Endothelial cell of umbilical vein (primary cell): ENCODE results near the gene CTIF. TPM values are rescaled to one million over a fixed set of nuclear protein-coding genes. Genes with fewer than 3 reads are reported as not detected.

Experiments
- BruUV-seq: library from RNA; stranded (reverse); fragments of 400-500 nt; replicated peaks from 2 replicates; lab custom pipeline; 2021; lab: Mats Ljungman, UMichigan
- CTCF ChIA-PET: fragments of 300-600, 350-600 bp; sonication (Branson Sonifier 250); formaldehyde crosslinking; loops from one replicate; lab custom pipeline; 2021; ENCODE audit warnings: antibody characterized with exemption, inconsistent platforms; lab: Charles Lee
- POLR2A ChIA-PET: fragments of 300-600, 350-600 bp; sonication (Branson Sonifier 250); formaldehyde crosslinking; loops from one replicate; lab custom pipeline; 2021; ENCODE audit warnings: antibody characterized with exemption, inconsistent platforms; lab: Charles Lee
- DNase-seq: peaks from one replicate; pipeline ENCODE4 v3.0.0-alpha.2; 2011; ENCODE audit warnings: low read depth, low spot score
- FAIRE-seq: peaks from 2 replicates; lab custom pipeline; 2011; peaks lifted over from hg19 to GRCh38; lab: Jason Lieb, UNC
- H2AFZ ChIP-seq: 2 replicates; pipeline ENCODE4 v1.6.0; 2012; ENCODE audit warnings: low read depth, low read length, control low read depth, inconsistent platforms
- H3K27ac ChIP-seq: 2 replicates; pipeline ENCODE4 v1.5.1; 2011; ENCODE audit warnings: low read depth, mild to moderate bottlenecking, control low read depth, low read length, moderate library complexity; ENCODE audit not compliant: insufficient read depth
- H3K27me3 ChIP-seq, 2 experiments: 2 replicates each; pipeline versions ENCODE4 v1.6.0 to v1.6.1; 2011; ENCODE audit warnings: low read length in 2 of 2, mixed read lengths in 1 of 2; ENCODE audit not compliant: control insufficient read depth in 2 of 2, insufficient read depth in 2 of 2
- H3K36me3 ChIP-seq, 2 experiments: 2 replicates in 1 of 2; 3 replicates in 1 of 2; pipeline ENCODE4 v1.5.1; 2011; ENCODE audit warnings: low read length in 2 of 2, mild to moderate bottlenecking in 1 of 2, moderate library complexity in 1 of 2; ENCODE audit not compliant: control insufficient read depth in 2 of 2, insufficient read depth in 2 of 2; ENCODE audit errors: extremely low read depth in 1 of 2
- H3K4me1 ChIP-seq: 3 replicates; pipeline ENCODE4 v1.5.1; 2011; ENCODE audit warnings: mild to moderate bottlenecking, low read length; ENCODE audit not compliant: control insufficient read depth, insufficient read depth; ENCODE audit errors: extremely low read depth
- H3K4me2 ChIP-seq: 2 replicates; pipeline ENCODE4 v1.6.1; 2011; ENCODE audit warnings: low read length, control low read depth, mixed read lengths; ENCODE audit not compliant: insufficient read depth
- H3K4me3 ChIP-seq, 3 experiments: fragments of 200-600 bp in 1 of 3; sonication (generic), shearing (Covaris generic) in 1 of 3; replicated peaks in 1 of 3; 2 replicates each; pipeline ENCODE4 v1.5.1; 2011 to 2016; ENCODE audit warnings: control low read depth in 3 of 3, low read length in 3 of 3, mild to moderate bottlenecking in 2 of 3, inconsistent platforms in 1 of 3, low read depth in 1 of 3, moderate library complexity in 1 of 3; ENCODE audit not compliant: insufficient read depth in 1 of 3
- H3K79me2 ChIP-seq: 2 replicates; pipeline ENCODE4 v1.6.0; 2012; ENCODE audit warnings: low read length, inconsistent platforms; ENCODE audit not compliant: control insufficient read depth, insufficient read depth
- H3K9ac ChIP-seq: replicated peaks from 2 replicates; pipeline ENCODE3; 2011; ENCODE audit warnings: low read length, control low read depth; ENCODE audit not compliant: insufficient read depth; ENCODE audit errors: extremely low read depth
- H3K9me1 ChIP-seq: replicated peaks from 3 replicates; pipeline ENCODE4 v1.6.0; 2011; ENCODE audit warnings: mild to moderate bottlenecking, low read length; ENCODE audit not compliant: control insufficient read depth, insufficient read depth; ENCODE audit errors: extremely low read depth
- H3K9me3 ChIP-seq: replicated peaks from 2 replicates; pipeline ENCODE4 v1.5.1; 2012; ENCODE audit warnings: low read length, inconsistent platforms; ENCODE audit not compliant: control insufficient read depth, insufficient read depth
- H4K20me1 ChIP-seq: replicated peaks from 2 replicates; pipeline ENCODE3; 2011; ENCODE audit warnings: mild to moderate bottlenecking, low read length; ENCODE audit not compliant: control insufficient read depth, insufficient read depth; ENCODE audit errors: extremely low read depth
- EZH2 ChIP-seq: IDR thresholded peaks from 2 replicates; pipeline ENCODE4 v1.6.1; 2012; ENCODE audit warnings: borderline replicate concordance, low read depth, mild to moderate bottlenecking, moderate library complexity, low read length, inconsistent platforms; ENCODE audit not compliant: severe bottlenecking
- FOS ChIP-seq: IDR thresholded peaks from 2 replicates; pipeline ENCODE4 v1.6.1; 2011; ENCODE audit warnings: mild to moderate bottlenecking, low read length, moderate library complexity, borderline replicate concordance; ENCODE audit not compliant: insufficient read depth
- GATA2 ChIP-seq: IDR thresholded peaks from 2 replicates; pipeline ENCODE4 v1.7.0; 2011; ENCODE audit warnings: low read depth, mild to moderate bottlenecking, moderate library complexity, mixed read lengths, low read length; ENCODE audit not compliant: insufficient read length, insufficient read depth
- MYC ChIP-seq: IDR thresholded peaks from one replicate; pipeline ENCODE4 v1.6.1; 2011; ENCODE audit warnings: mild to moderate bottlenecking, low read depth, low read length
- POLR2A ChIP-seq: IDR thresholded peaks from 2 replicates; pipeline ENCODE4 v1.6.1; 2012; ENCODE audit warnings: low read depth, mild to moderate bottlenecking, control low read depth, low read length
- POLR2AphosphoS5 ChIP-seq: IDR thresholded peaks from 2 replicates; pipeline ENCODE4 v1.6.1; 2012; ENCODE audit warnings: low read depth, mild to moderate bottlenecking, control low read depth, low read length, moderate library complexity; ENCODE audit not compliant: insufficient read depth
- dilution Hi-C: fragments of 300-500 bp; cut with MboI; formaldehyde crosslinking; loops from one replicate; pipeline ENCODE4 v1.15.0; 2019; ENCODE audit warnings: low sequenced_read_pairs; ENCODE audit not compliant: extremely low pct_ligation_motif_present
- intact Hi-C: fragments of 100-400 bp; cut with micrococcal nuclease; formaldehyde crosslinking; loops from one replicate; pipeline ENCODE4 v1.10.0; 2022
- polyA plus RNA-seq, 4 experiments: library from polyadenylated mRNA; depleted of rRNA in 3 of 4; stranded (reverse) in 3 of 4; unstranded in 1 of 4; fragments of >200 nt; gene quantifications; 2 replicates each; pipeline versions ENCODE4 v1.2.1 to v1.2.3, GENCODE V29; 2011 to 2012; ENCODE audit warnings: missing spikeins in 1 of 4
- total RNA-seq: library from RNA; stranded (reverse); gene quantifications from 2 replicates; pipeline ENCODE4 v1.2.3, GENCODE V29; 2021
- TF ChIP-seq, protein P1 (sequence below), 2 donors: IDR thresholded peaks; 1 replicate in 1 of 2; 2 replicates in 1 of 2; pipeline ENCODE4 v1.5.1; 2011; ENCODE audit warnings: low read length in 2 of 2, mild to moderate bottlenecking in 2 of 2, moderate library complexity in 2 of 2, control low read depth in 1 of 2, inconsistent platforms in 1 of 2, low read depth in 1 of 2; ENCODE audit not compliant: insufficient read depth in 1 of 2; ENCODE audit errors: extremely low read depth in 1 of 2

The CTIF gene
- total and polyA plus RNA-seq, 2 donors (not counting 3 experiments of a cell fraction or from before 2014, with no cell fraction given) = 20.9 to 57.7 TPM

DNA sequence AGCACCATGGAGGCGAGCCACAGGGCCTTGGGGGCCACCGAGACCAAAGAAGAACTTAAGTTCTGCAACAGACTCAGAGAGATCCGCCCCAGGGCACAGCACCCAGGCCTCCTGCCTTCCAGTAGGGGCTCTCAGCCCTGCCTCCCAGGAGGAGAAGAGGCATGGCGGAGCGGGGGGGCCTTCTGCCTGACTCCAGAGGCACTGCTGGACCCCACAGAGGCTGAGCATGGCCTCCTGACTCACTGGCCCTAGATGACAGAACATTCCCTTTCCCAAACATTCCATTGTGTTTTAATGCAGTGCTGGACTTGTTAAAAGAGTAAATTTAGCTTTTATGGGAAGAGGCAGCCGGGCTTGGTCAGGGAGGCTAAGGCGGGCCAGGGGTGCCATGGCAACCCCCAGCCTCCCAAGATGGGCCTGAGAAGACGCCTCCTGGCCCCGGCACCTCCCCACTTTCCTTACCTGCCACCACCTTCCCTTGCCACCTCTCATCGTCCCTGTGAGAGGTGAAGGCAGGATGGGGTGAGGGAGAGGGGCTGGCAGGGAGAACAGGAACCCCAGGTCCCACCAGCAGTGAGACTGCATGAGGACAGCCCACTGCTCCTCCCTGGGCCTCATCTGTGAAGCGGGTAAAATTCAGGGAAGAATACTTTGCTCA is 346.6 kb downstream of the CTIF start:
- ChIA-PET POLR2A (no interaction called here), CTCF (no interaction called here)
- DNase-seq = no peak
- H3K4me1 ChIP-seq = peaks cover 3% of the 10 kb centered on the region
- no peaks in the 10 kb centered on the region for H3K36me3 ChIP-seq
- H4K20me1 ChIP-seq = no peaks in the 10 kb centered on the region
- dilution Hi-C loops = no loop called here
- H2AFZ ChIP-seq = no peak overlapping the region
- no peaks in the 10 kb centered on the region for H3K9me1 ChIP-seq
- BruUV-seq = no TSS peak
- no peaks in the 10 kb centered on the region for H3K27me3 ChIP-seq
- intact Hi-C loops = no loop called here
- H3K79me2 ChIP-seq = no peaks in the 10 kb centered on the region
- FAIRE-seq = no peak
- TF ChIP-seq EZH2 (no peak), POLR2AphosphoS5 (no peak), MYC (no peak), GATA2 (no peak), FOS (no peak), POLR2A (no peak)
- TF ChIP-seq, protein P1, sequence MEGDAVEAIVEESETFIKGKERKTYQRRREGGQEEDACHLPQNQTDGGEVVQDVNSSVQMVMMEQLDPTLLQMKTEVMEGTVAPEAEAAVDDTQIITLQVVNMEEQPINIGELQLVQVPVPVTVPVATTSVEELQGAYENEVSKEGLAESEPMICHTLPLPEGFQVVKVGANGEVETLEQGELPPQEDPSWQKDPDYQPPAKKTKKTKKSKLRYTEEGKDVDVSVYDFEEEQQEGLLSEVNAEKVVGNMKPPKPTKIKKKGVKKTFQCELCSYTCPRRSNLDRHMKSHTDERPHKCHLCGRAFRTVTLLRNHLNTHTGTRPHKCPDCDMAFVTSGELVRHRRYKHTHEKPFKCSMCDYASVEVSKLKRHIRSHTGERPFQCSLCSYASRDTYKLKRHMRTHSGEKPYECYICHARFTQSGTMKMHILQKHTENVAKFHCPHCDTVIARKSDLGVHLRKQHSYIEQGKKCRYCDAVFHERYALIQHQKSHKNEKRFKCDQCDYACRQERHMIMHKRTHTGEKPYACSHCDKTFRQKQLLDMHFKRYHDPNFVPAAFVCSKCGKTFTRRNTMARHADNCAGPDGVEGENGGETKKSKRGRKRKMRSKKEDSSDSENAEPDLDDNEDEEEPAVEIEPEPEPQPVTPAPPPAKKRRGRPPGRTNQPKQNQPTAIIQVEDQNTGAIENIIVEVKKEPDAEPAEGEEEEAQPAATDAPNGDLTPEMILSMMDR (IDR thresholded peaks at IDR 0.05; ENCODE audit: extremely low read depth in 1 of 2, insufficient read depth in 1 of 2, low read depth in 1 of 2, low read length in 2 of 2) = no peak
- H3K9me3 ChIP-seq = no peaks in the 10 kb centered on the region
- no peak overlapping the region for H3K27ac ChIP-seq
- no peak overlapping the region for H3K4me2 ChIP-seq
- no peak overlapping the region for H3K4me3 ChIP-seq
- H3K9ac ChIP-seq = no peak overlapping the region
